ENCODE measurements around the gene PHYKPL. TPM values are rescaled to one million over a fixed set of nuclear protein-coding genes. Genes with fewer than 3 reads are reported as not detected.
"Not testable (repeated sequence)": the region's sequence is repeated elsewhere in the genome, so short reads cannot be mapped to it uniquely, and the experiment has no call there.

The PHYKPL gene
- total RNA-seq, 1 donor from 2014 or later: 144 TPM

GRCh38 chr5:178240341-178240741 lies 7.7 kb upstream of the PHYKPL start:
- DNase-seq (ENCODE audit: low spot score): no peak

- DNase-seq (ENCODE audit: low spot score): not testable (repeated sequence)
Measured at GRCh38 chr5:178239626-178240301, 7.2 kb upstream of the PHYKPL start.

- DNase-seq (ENCODE audit: low spot score): no peak
Measured at GRCh38 chr5:178238711-178239592, 6.3 kb upstream of the PHYKPL start.

- no peak for DNase-seq (ENCODE audit: low spot score)
Measured at GRCh38 chr5:178238313-178238635, 5.7 kb upstream of the PHYKPL start.

- no peak for DNase-seq (ENCODE audit: low spot score)
Measured at GRCh38 chr5:178237431-178238312, 5.1 kb upstream of the PHYKPL start.

GRCh38 chr5:178236679-178237078 lies 4.1 kb upstream of the PHYKPL start:
- no peak for DNase-seq (ENCODE audit: low spot score)

GRCh38 chr5:178236126-178236525 lies 3.5 kb upstream of the PHYKPL start:
- DNase-seq (ENCODE audit: low spot score): no peak

- no peak for DNase-seq (ENCODE audit: low spot score)
Measured at GRCh38 chr5:178235588-178235974, 3.0 kb upstream of the PHYKPL start.

- DNase-seq (ENCODE audit: low spot score): no peak
Measured at GRCh38 chr5:178234750-178235587, 2.4 kb upstream of the PHYKPL start.

GRCh38 chr5:178234121-178234749 lies 1.6 kb upstream of the PHYKPL start:
- DNase-seq (ENCODE audit: low spot score): no peak

GRCh38 chr5:178232920-178233429 lies 373 bp upstream of the PHYKPL start:
- no peak for DNase-seq (ENCODE audit: low spot score)

GRCh38 chr5:178231539-178232123 lies 971 bp downstream of the PHYKPL start:
- DNase-seq (ENCODE audit: low spot score): no peak

- no peak for DNase-seq (ENCODE audit: low spot score)
Measured at GRCh38 chr5:178230879-178231538, 1.6 kb downstream of the PHYKPL start.

GRCh38 chr5:178229861-178230260 lies 2.7 kb downstream of the PHYKPL start:
- DNase-seq (ENCODE audit: low spot score): no peak

- DNase-seq (ENCODE audit: low spot score): not testable (repeated sequence)
Measured at GRCh38 chr5:178229111-178229510, 3.5 kb downstream of the PHYKPL start.

GRCh38 chr5:178228609-178229008 lies 4.0 kb downstream of the PHYKPL start:
- DNase-seq (ENCODE audit: low spot score): no peak

GRCh38 chr5:178227929-178228328 lies 4.7 kb downstream of the PHYKPL start:
- DNase-seq (ENCODE audit: low spot score): no peak

GRCh38 chr5:178227138-178227659 lies 5.4 kb downstream of the PHYKPL start:
- DNase-seq (ENCODE audit: low spot score): no peak

- no peak for DNase-seq (ENCODE audit: low spot score)
Measured at GRCh38 chr5:178225174-178225573, 7.4 kb downstream of the PHYKPL start.
